Loucy (cell line): Measurements from ENCODE around the gene LIPC.

Source experiments
- H2AFZ ChIP-seq: fragments of 200-600 bp; sonication (generic); 2 replicates; pipeline ENCODE4 v1.6.0; 2016; ENCODE audit warnings: antibody characterized with exemption, mild to moderate bottlenecking, low read length, moderate library complexity
- H3F3A ChIP-seq: fragments of 200-600 bp; 2 replicates; pipeline ENCODE4 v1.6.0; 2016; ENCODE audit warnings: antibody characterized with exemption, low read depth, mild to moderate bottlenecking
- H3K27me3 ChIP-seq: fragments of 200-600 bp; sonication (generic); 2 replicates; pipeline ENCODE4 v1.6.1; 2014; ENCODE audit warnings: low read length, mild to moderate bottlenecking; ENCODE audit not compliant: insufficient read depth, poor library complexity, severe bottlenecking
- H3K36me3 ChIP-seq: fragments of 200-600 bp; sonication (generic); 2 replicates; pipeline ENCODE4 v1.6.1; 2016; ENCODE audit warnings: low read length; ENCODE audit not compliant: insufficient read depth
- H3K4me1 ChIP-seq: fragments of 200-600 bp; sonication (generic); 2 replicates; pipeline ENCODE4 v1.5.1; 2014; ENCODE audit warnings: low read length, mild to moderate bottlenecking; ENCODE audit not compliant: insufficient read depth, poor library complexity, severe bottlenecking
- H3K4me2 ChIP-seq: fragments of 200-600 bp; sonication (generic); 2 replicates; pipeline ENCODE4 v1.6.0; 2014; ENCODE audit warnings: antibody characterized with exemption, low read length, low read depth, mild to moderate bottlenecking; ENCODE audit not compliant: poor library complexity, severe bottlenecking
- H3K4me3 ChIP-seq: fragments of 200-600 bp; sonication (generic); 2 replicates; pipeline ENCODE4 v1.5.1; 2014; ENCODE audit warnings: low read length, mild to moderate bottlenecking, mixed read lengths; ENCODE audit not compliant: poor library complexity, severe bottlenecking
- H3K79me2 ChIP-seq: fragments of 200-600 bp; sonication (generic); 2 replicates; pipeline ENCODE4 v1.6.1; 2014; ENCODE audit warnings: low read length; ENCODE audit not compliant: insufficient read depth
- H3K9ac ChIP-seq: fragments of 200-600 bp; sonication (generic); 2 replicates; pipeline ENCODE4 v1.6.0; 2014; ENCODE audit warnings: mild to moderate bottlenecking, low read depth, low read length, moderate library complexity; ENCODE audit not compliant: poor library complexity, severe bottlenecking
- H3K9me2 ChIP-seq: fragments of 200-600 bp; sonication (generic); replicated peaks from 2 replicates; pipeline ENCODE4 v1.6.1; 2016; ENCODE audit warnings: low read depth, low read length, mixed read lengths
- H3K9me3 ChIP-seq: fragments of 200-600 bp; sonication (generic); 2 replicates; pipeline ENCODE4 v1.6.1; 2014; ENCODE audit warnings: mild to moderate bottlenecking, antibody characterized with exemption, low read length, low read depth; ENCODE audit not compliant: insufficient read depth
- H4K20me1 ChIP-seq: fragments of 200-600 bp; sonication (generic); 2 replicates; pipeline ENCODE4 v1.6.0; 2014; ENCODE audit warnings: antibody characterized with exemption, low read length, mild to moderate bottlenecking; ENCODE audit not compliant: insufficient read depth, poor library complexity, severe bottlenecking
- EZH2phosphoT487 ChIP-seq: fragments of 200-600 bp; IDR thresholded peaks from 2 replicates; pipeline ENCODE4 v1.6.1; 2018; ENCODE audit warnings: antibody characterized with exemption, mild to moderate bottlenecking, moderate library complexity, borderline replicate concordance
- TF ChIP-seq, protein P1 (sequence below): fragments of 200-600 bp; sonication (generic); conservative IDR thresholded peaks from 2 replicates; pipeline ENCODE4 v1.5.1; 2014; ENCODE audit warnings: mild to moderate bottlenecking, antibody characterized with exemption, low read length

LIPC gene

DNA sequence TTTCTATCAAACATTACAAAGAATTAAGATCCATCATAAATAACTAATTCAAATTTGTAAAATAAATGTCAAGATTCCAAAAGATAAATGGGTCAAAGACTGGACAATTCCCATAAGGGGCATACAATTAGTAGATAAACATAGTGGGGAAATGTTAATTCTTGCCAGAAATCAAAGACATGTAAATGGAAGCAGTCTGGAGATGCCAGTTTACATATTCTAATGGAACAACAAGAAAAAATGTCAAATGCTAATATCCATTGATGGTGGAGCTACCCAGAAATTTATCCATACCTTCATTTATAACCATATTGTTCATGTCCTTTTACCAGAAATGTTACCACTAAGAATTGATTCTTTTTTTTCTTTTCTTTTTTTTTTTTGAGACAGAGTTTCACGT lies 13.7 kb upstream of the LIPC start:
- 0 out of 2 replicates have a peak, but pooled peaks cover 6% of the 10 kb centered on the region for H3K9me3 ChIP-seq
- H3K4me1 ChIP-seq = no peaks in the 10 kb centered on the region
- no peaks in the 10 kb centered on the region for H3K36me3 ChIP-seq
- H3K9ac ChIP-seq = no peak overlapping the region
- no peak for TF ChIP-seq EZH2phosphoT487
- TF ChIP-seq, protein P1, sequence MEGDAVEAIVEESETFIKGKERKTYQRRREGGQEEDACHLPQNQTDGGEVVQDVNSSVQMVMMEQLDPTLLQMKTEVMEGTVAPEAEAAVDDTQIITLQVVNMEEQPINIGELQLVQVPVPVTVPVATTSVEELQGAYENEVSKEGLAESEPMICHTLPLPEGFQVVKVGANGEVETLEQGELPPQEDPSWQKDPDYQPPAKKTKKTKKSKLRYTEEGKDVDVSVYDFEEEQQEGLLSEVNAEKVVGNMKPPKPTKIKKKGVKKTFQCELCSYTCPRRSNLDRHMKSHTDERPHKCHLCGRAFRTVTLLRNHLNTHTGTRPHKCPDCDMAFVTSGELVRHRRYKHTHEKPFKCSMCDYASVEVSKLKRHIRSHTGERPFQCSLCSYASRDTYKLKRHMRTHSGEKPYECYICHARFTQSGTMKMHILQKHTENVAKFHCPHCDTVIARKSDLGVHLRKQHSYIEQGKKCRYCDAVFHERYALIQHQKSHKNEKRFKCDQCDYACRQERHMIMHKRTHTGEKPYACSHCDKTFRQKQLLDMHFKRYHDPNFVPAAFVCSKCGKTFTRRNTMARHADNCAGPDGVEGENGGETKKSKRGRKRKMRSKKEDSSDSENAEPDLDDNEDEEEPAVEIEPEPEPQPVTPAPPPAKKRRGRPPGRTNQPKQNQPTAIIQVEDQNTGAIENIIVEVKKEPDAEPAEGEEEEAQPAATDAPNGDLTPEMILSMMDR = no peak
- no peak overlapping the region for H3K4me3 ChIP-seq
- H3F3A ChIP-seq = no peaks in the 10 kb centered on the region; the same call in 1 of the 2 replicates
- no peak overlapping the region for H3K4me2 ChIP-seq
- no peaks in the 10 kb centered on the region for H3K27me3 ChIP-seq
- no peaks in the 10 kb centered on the region for H4K20me1 ChIP-seq
- no peaks in the 10 kb centered on the region for H3K9me2 ChIP-seq
- no peaks in the 10 kb centered on the region for H3K79me2 ChIP-seq
- H2AFZ ChIP-seq = no peak overlapping the region

DNA sequence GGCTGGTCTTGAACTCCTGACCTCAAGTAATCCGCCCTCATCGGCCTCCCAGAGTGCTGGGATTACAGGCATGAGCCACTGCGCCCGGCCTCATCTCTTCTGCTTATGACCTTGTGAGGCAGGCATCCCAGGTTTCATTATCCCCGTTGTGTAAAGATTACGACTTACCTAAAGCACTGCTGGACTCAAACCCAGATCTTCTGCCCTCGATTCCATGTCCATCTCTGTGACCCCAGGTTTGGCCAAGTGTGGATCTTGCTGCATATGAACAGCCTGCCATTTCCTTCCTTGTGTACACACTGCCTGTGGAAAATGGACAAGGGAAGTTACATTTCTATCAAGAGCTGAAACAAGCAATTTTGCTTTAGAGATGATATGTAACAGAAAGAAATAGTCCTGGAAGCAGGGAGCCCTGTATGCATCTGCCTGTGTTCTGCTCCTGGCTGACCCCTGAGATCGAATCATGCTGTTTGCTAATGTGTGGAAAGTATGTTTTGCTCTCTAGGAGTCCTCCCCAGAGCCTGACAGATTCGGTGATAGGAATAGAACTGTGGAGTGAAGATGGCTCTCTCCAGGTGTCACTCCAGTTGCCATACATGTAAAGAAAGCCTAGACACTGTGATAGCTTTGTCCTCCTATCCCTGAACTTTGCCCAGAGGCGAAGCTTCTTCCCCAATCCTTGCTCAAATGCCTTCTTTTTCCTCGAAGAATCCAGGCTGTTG lies 11.8 kb upstream of the LIPC start:
- Histone ChIP-seq H3K9me2 (no peaks in the 10 kb centered on the region), H3K9ac (no peak overlapping the region), H3K79me2 (no peaks in the 10 kb centered on the region), H3K4me2 (no peak overlapping the region), H3K27me3 (no peaks in the 10 kb centered on the region), H3K4me1 (no peaks in the 10 kb centered on the region), H3K36me3 (no peaks in the 10 kb centered on the region), H3K9me3 (0 out of 2 replicates have a peak, but pooled peaks cover 6% of the 10 kb centered on the region), H2AFZ (no peak overlapping the region), H3F3A (no peaks in the 10 kb centered on the region; the same call in 1 of the 2 replicates), H4K20me1 (no peaks in the 10 kb centered on the region), H3K4me3 (no peak overlapping the region)
- TF ChIP-seq EZH2phosphoT487 = no peak
- TF ChIP-seq, protein P1 = no peak

DNA sequence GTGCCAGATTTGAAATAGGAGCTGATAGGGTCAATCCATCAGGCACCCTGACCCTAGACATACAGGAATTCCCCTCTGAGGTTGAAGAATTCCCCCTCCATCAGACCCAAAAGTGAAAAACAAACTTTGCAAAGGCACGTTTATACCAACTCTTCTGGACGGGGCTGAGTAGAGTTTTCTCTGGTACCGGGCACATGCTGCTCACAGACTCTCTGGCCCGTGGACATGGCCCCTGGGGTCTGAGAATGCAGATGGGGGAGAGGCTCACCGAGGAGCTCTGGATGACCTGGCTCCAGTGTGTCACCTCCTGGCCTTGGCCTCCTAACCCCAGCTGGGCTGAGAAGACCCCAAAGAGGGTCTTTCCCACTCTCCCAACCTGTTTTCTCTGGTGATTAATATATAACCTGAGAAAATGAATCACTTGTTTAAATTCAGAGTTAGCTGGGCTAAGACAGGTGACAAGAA lies 11.2 kb upstream of the LIPC start:
- no peaks in the 10 kb centered on the region; the same call in 1 of the 2 replicates for H3F3A ChIP-seq
- TF ChIP-seq, protein P1 = no peak
- no peak for TF ChIP-seq EZH2phosphoT487
- H3K36me3 ChIP-seq = no peaks in the 10 kb centered on the region
- no peak overlapping the region for H3K4me2 ChIP-seq
- H3K9me2 ChIP-seq = no peaks in the 10 kb centered on the region
- no peak overlapping the region for H2AFZ ChIP-seq
- H3K79me2 ChIP-seq = no peaks in the 10 kb centered on the region
- no peaks in the 10 kb centered on the region for H4K20me1 ChIP-seq
- H3K27me3 ChIP-seq = no peaks in the 10 kb centered on the region
- no peaks in the 10 kb centered on the region for H3K4me1 ChIP-seq
- no peak overlapping the region for H3K9ac ChIP-seq
- H3K9me3 ChIP-seq = 0 out of 2 replicates have a peak, but pooled peaks cover 6% of the 10 kb centered on the region
- H3K4me3 ChIP-seq = no peak overlapping the region
